IPS-20b (cell line): ENCODE data around the gene ZSCAN21.

Experiments
- H3K27ac ChIP-seq: one replicate; pipeline ENCODE4 v1.5.1; 2013; ENCODE audit warnings: low read length
- H3K27me3 ChIP-seq: 2 replicates; pipeline ENCODE4 v1.6.1; 2013; ENCODE audit warnings: mild to moderate bottlenecking, low read length, inconsistent platforms; ENCODE audit not compliant: insufficient read depth
- H3K36me3 ChIP-seq: 2 replicates; pipeline ENCODE4 v1.6.1; 2013; ENCODE audit warnings: low read depth, mild to moderate bottlenecking, inconsistent platforms, low read length, moderate library complexity; ENCODE audit not compliant: insufficient read depth
- H3K4me1 ChIP-seq: 2 replicates; pipeline ENCODE4 v1.6.1; 2013; ENCODE audit warnings: mild to moderate bottlenecking, control low read depth, inconsistent platforms, low read length, moderate library complexity; ENCODE audit not compliant: insufficient read depth
- H3K4me3 ChIP-seq: 2 replicates; pipeline ENCODE4 v1.5.1; 2013; ENCODE audit warnings: mild to moderate bottlenecking, low read length, inconsistent platforms
- H3K9ac ChIP-seq: 2 replicates; pipeline ENCODE4 v1.6.1; 2013; ENCODE audit warnings: low read depth, mild to moderate bottlenecking, inconsistent platforms, low read length, moderate library complexity
- H3K9me3 ChIP-seq: 2 replicates; pipeline ENCODE4 v1.6.1; 2013; ENCODE audit warnings: mild to moderate bottlenecking, low read depth, low read length, inconsistent platforms; ENCODE audit not compliant: insufficient read depth

ZSCAN21 gene

DNA sequence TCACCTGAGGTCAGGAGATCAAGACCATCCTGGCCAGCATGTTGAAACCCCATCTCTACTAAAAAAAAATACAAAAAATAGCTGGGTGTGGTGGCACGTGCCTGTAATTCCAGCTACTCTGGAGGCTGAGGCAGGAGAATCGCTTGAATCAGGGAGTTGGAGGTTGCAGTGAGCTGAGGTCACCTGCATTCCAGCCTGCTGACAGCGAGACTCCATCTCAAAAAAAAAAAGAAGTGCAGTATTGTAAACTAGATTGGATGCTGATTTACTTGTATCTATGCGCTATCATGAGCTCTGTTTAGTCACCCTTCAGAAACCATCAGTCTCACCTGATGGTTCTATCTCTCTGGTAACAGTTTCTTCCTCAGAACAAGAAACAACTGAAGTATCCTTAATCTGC lies 13.8 kb downstream of the ZSCAN21 start:
- no peak overlapping the region for H3K4me3 ChIP-seq
- H3K36me3 ChIP-seq, result peaks cover 62% of the 10 kb centered on the region
- no peaks in the 10 kb centered on the region for H3K27me3 ChIP-seq
- no peak overlapping the region for H3K9ac ChIP-seq
- no peaks in the 10 kb centered on the region for H3K9me3 ChIP-seq
- H3K4me1 ChIP-seq, result no peaks in the 10 kb centered on the region
- no peak overlapping the region for H3K27ac ChIP-seq

DNA sequence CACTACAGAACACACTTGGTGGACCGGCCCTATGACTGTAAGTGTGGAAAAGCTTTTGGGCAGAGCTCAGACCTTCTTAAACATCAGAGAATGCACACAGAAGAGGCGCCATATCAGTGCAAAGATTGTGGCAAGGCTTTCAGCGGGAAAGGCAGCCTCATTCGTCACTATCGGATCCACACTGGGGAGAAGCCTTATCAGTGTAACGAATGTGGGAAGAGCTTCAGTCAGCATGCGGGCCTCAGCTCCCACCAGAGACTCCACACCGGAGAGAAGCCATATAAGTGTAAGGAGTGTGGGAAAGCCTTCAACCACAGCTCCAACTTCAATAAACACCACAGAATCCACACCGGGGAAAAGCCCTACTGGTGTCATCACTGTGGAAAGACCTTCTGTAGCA lies 14.6 kb downstream of the ZSCAN21 start:
- no peak overlapping the region for H3K9ac ChIP-seq
- H3K27me3 ChIP-seq, result no peaks in the 10 kb centered on the region
- H3K4me1 ChIP-seq, result no peaks in the 10 kb centered on the region
- H3K27ac ChIP-seq, result no peak overlapping the region
- peaks cover 57% of the 10 kb centered on the region for H3K36me3 ChIP-seq
- no peak overlapping the region for H3K4me3 ChIP-seq
- H3K9me3 ChIP-seq, result no peaks in the 10 kb centered on the region

DNA sequence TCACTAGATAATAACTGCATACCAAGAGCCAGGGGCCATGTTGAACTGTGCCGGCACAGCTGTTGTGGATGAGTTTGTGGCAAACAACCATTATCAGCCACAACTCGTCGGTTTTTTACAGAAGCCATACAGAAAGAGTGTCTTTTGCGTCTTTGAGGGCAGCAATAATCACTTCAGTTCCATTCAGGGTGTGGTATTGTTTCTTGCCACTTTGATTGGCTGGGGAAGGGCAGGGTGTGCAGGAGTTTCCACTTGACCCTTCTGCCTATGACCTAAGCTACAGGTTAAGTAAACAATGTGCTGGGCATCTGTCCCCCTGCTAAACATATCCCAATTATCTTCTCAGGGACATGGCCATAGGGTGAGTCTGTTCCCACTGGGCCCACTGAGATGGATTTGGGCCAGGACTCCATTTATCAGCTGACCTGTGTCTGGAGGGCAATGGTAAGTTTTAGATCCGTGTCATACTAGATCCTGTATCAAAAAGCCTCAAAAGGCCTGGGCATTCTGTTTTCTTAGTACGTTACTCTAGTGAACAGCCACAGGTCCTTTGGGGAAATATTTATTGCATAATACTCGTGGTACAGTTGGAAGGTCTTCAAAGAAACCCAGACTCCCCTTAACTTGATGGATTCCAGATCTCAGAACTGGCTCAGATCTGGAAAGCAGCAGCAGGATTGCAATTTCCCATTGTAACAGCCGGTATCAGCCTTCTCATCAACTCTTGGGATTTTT lies 16.0 kb downstream of the ZSCAN21 start:
- H3K4me3 ChIP-seq, result no peak overlapping the region
- H3K4me1 ChIP-seq, result no peaks in the 10 kb centered on the region
- no peak overlapping the region for H3K9ac ChIP-seq
- no peaks in the 10 kb centered on the region for H3K27me3 ChIP-seq
- H3K9me3 ChIP-seq, result peaks cover 12% of the 10 kb centered on the region
- H3K36me3 ChIP-seq, result peaks cover 62% of the 10 kb centered on the region
- no peak overlapping the region for H3K27ac ChIP-seq

GRCh38 chr7:100066953-100067352 lies 17.4 kb downstream of the ZSCAN21 start:
- peaks cover 63% of the 10 kb centered on the region for H3K36me3 ChIP-seq
- no peak overlapping the region for H3K4me3 ChIP-seq
- H3K4me1 ChIP-seq, result no peaks in the 10 kb centered on the region
- no peak overlapping the region for H3K9ac ChIP-seq
- H3K27me3 ChIP-seq, result no peaks in the 10 kb centered on the region
- no peak overlapping the region for H3K27ac ChIP-seq
- H3K9me3 ChIP-seq, result peaks cover 25% of the 10 kb centered on the region

GRCh38 chr7:100069991-100070390 lies 20.4 kb downstream of the ZSCAN21 start:
- H3K4me3 ChIP-seq, result no peak overlapping the region
- peaks cover 69% of the 10 kb centered on the region for H3K36me3 ChIP-seq
- no peak overlapping the region for H3K27ac ChIP-seq
- H3K27me3 ChIP-seq, result no peaks in the 10 kb centered on the region
- no peaks in the 10 kb centered on the region for H3K4me1 ChIP-seq
- H3K9me3 ChIP-seq, result peaks cover 54% of the 10 kb centered on the region
- H3K9ac ChIP-seq, result no peak overlapping the region

- Histone ChIP-seq H3K9me3 (peaks cover 62% of the 10 kb centered on the region), H3K4me3 (no peak overlapping the region), H3K9ac (no peak overlapping the region), H3K27me3 (no peaks in the 10 kb centered on the region), H3K27ac (no peak overlapping the region), H3K36me3 (peaks cover 73% of the 10 kb centered on the region), H3K4me1 (no peaks in the 10 kb centered on the region)
These were observed 21.6 kb downstream of the ZSCAN21 start for GRCh38 chr7:100071018-100071723.

GRCh38 chr7:100072462-100072861 lies 22.9 kb downstream of the ZSCAN21 start:
- H3K9ac ChIP-seq, result no peak overlapping the region
- peaks cover 86% of the 10 kb centered on the region for H3K36me3 ChIP-seq
- H3K27me3 ChIP-seq, result no peaks in the 10 kb centered on the region
- no peaks in the 10 kb centered on the region for H3K4me1 ChIP-seq
- H3K9me3 ChIP-seq, result peaks cover 62% of the 10 kb centered on the region
- no peak overlapping the region for H3K27ac ChIP-seq
- no peak overlapping the region for H3K4me3 ChIP-seq

DNA sequence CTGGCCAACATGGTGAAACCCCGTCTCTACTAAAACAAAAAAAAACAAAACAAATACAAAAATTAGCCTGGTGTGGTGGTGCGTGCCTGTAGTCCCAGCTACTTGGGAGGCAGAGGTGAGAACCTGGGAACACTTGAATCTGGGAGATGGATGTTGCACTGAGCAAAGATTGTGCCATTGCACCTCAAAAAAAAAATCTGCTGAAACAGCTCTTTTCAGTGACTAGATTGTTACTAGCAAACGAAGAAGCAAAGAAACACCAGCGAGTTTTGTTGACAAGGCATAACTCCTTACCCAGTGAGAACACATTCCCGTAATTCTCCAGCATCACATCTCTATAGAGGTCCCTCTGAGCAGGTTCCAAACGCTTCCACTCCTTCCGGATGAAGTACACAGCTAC lies 25.3 kb downstream of the ZSCAN21 start:
- no peak overlapping the region for H3K9ac ChIP-seq
- peaks cover 58% of the 10 kb centered on the region for H3K9me3 ChIP-seq

DNA sequence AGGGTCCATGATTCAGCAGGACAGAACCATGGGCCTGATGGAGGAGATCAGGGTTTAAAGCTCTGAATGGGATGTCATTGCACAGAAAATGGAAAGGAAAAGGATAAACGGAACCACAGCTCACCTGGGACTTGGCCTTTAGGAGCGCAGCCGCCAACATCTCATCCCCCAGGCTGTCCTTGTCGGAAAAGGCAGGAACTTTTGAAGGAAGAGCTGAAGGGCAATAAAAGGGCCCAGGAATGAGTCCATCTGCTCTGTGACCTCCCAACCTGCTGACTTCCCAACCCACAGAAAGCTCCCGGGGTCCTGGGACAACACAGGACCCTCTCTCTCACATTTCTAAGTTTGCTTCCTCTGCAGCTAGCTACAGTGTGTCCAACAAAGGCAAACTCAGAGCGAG lies 25.8 kb downstream of the ZSCAN21 start:
- Histone ChIP-seq H3K36me3 (peaks cover 97% of the 10 kb centered on the region), H3K9me3 (peaks cover 52% of the 10 kb centered on the region), H3K27ac (no peak overlapping the region), H3K27me3 (no peaks in the 10 kb centered on the region), H3K4me1 (no peaks in the 10 kb centered on the region), H3K4me3 (no peak overlapping the region), H3K9ac (no peak overlapping the region)

More for the DNA sequence above, 25.3 kb downstream of the ZSCAN21 start:
- Histone ChIP-seq H3K27ac (no peak overlapping the region), H3K4me3 (no peak overlapping the region), H3K4me1 (no peaks in the 10 kb centered on the region), H3K27me3 (no peaks in the 10 kb centered on the region), H3K36me3 (peaks cover 100% of the 10 kb centered on the region)

GRCh38 chr7:100077205-100077604 lies 27.6 kb downstream of the ZSCAN21 start:
- Histone ChIP-seq H3K4me3 (no peak overlapping the region; the same call in 1 of the 2 replicates), H3K36me3 (peaks cover 80% of the 10 kb centered on the region), H3K9me3 (peaks cover 34% of the 10 kb centered on the region), H3K27ac (no peak overlapping the region), H3K27me3 (no peaks in the 10 kb centered on the region), H3K4me1 (no peaks in the 10 kb centered on the region), H3K9ac (no peak overlapping the region)

DNA sequence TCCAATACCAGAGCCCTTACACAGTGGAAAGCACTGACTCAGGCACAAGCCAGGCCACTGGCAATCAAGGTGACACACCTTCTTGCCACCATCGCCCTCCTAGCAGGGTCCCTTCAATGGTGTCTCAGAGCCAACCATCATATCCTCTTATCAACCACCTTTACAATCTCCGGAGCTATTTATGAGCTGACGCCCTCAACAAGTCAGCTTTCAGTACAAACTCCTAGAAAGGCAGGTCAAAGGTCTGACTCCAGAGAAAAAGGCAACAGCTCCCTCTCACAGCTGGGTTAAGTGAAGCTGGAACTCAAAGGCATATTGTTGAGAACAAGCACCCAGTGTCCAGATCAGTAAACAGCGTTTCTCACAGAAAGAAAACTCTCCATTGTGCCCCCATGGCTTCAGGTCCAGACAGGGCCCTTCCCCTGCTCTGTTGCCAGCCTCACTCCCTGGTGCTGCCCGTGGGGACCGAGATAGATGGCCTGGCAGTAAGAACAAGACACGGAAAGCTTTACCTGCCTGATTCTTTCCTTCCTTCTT lies 29.5 kb downstream of the ZSCAN21 start:
- no peak overlapping the region for H3K27ac ChIP-seq
- no peaks in the 10 kb centered on the region for H3K27me3 ChIP-seq
- peaks cover 16% of the 10 kb centered on the region for H3K9me3 ChIP-seq
- peaks cover 8% of the 10 kb centered on the region; the same call in 1 of the 2 replicates for H3K4me1 ChIP-seq
- no peak overlapping the region for H3K4me3 ChIP-seq
- H3K9ac ChIP-seq, result no peak overlapping the region
- peaks cover 61% of the 10 kb centered on the region for H3K36me3 ChIP-seq
